Kidney glomerular epithelial cell (primary cell): ENCODE data around the gene GNG7.
"Not testable (repeated sequence)": the region's sequence is repeated elsewhere in the genome, so short reads cannot be mapped to it uniquely, and the experiment has no call there.

Source experiments
- DNase-seq: peaks from one replicate; lab custom pipeline; 2025; lab: John Stamatoyannopoulos, UW

The GNG7 gene

GRCh38 chr19:2641332-2641698, 61.2 kb downstream of the GNG7 start:
- DNase-seq = no peak

DNA sequence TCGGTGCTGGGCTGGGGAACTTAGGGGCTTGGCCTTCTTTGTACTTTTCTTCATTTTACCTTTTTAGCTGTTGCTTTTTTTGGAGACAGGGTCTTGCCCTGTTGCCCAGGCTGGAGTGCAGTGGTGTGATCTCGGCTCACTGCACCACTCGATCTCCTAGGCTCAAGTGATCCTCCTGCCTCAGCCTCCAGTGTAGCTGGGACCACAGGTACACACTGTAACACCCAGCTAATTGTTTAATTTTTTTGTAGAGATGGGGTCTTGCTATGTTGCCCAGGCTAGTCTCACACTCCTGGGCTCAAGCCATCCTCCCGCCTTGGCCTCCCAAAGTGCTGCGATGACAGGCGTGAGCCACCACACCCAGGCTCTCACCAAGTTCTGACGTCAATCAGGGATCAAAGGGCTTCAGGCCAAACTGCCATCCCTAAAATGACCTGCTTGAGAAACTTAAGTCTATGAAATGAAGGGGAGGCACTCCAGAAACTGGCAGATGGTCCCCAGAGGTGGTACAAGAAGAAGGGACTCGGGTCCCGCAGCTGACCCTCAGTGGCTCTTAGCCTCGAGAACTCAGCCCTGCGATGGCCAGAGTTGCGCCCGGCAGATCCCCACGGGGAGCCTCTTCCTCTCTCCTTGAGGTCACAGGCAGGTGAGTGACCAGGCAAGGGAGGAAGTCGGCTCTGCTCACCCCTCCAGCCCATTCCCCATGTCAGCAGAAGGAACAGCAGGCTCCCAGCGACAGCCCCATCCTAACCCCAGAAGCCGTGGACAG, 61.7 kb downstream of the GNG7 start:
- DNase-seq = no peak

DNA sequence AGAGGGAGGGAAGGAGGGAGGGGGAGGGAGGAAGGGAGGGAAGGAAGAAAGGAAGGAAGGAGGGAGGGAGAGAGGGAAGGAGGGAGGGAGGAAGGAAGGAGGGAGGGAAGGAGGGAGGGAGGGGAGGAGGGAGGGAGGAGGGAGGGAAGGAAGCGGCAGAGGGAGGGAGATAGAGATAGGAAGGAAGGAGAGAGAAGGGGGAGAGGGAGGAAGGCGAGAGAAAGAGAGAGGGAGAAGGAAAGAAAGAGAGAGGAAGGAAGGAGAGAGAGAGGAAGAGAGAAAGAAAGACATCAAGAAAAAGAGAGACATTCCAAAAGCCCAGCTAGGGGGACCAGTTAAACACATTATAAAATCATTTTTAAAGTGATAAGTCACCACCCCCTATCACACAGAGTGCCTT, 62.5 kb downstream of the GNG7 start:
- DNase-seq = no peak

DNA sequence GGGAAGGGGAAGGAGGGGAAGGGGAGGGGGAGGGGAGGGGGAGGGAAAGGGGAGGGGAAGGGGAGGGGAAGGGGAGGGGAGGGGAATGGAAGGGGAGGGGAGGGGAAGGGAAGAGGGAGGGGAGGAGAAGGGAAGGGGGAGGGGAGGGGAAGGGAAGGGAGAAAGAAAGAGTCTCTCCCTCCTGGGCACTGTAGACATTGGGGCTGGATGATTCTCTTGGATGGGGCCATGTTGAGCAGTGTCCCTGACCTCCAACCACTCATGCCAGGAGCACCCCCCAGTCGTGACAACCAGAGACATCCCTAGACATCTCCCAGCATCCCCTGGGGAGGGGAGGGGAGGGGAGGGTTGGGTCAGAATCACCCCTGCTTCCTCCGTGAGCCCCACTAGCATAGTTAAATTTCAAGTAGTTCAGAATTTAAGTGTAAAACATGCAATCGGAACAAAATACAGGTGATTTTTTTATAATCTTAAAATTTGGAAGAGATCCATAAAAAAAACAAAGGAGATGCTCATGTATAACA, 64.0 kb downstream of the GNG7 start:
- no peak for DNase-seq

GRCh38 chr19:2636897-2637683, 65.4 kb downstream of the GNG7 start:
- DNase-seq = peak; percentile 8

DNA sequence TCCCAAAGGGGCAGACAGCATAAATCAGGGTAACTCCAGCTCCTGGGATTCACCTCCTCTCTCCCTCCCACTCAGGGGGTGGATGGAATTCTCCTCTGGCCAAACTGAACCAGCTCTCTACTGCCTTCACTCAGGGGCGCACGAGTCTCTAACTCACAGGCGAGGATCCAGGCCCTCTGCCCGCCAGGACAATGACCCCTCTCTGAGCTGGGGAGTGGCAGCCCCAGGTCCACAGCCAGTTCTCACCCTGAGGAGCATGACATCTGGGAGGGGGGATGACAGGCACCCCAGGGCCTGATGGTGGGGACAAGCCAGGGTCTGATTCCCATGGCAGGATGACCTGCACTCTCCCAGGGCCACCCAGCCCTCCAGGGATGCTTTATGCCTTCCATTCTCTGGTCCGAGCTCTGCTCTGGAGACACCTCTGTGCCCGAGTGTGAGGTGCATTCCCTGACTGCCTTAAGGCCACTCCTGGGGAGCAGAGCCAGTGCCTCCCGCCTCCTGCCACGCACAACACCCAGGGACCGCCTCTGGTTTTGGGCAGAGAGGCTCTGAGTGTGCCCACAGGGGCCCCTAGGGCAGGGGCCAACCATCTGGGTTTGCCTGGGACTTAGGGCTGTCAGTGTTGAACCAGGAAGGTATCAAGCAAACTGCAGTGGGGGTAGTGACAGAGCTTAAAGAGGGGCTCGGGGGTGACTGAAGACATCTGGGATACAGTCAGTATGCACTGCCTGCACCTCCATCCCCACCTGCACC, 66.2 kb downstream of the GNG7 start:
- no peak for DNase-seq

DNA sequence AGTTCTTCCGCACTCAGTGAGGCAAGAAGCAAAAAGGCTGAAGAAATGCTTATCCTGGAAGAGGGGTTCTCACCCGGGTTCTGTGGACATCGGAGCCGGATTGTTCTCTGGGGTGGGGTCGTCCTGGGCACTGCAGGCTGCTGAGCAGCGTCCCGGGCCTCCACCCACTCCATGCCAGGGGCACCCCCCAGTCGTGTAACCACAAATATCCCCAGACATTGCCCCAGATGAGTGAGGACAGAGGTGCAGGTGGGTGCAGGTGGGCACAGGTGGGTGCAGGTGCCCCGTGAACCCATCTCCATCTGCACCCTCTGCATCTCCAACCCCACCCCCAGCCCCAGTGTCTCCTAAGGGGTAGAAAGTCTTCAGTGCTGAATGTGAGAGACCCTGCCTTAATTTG, 67.5 kb downstream of the GNG7 start:
- no peak for DNase-seq

DNA sequence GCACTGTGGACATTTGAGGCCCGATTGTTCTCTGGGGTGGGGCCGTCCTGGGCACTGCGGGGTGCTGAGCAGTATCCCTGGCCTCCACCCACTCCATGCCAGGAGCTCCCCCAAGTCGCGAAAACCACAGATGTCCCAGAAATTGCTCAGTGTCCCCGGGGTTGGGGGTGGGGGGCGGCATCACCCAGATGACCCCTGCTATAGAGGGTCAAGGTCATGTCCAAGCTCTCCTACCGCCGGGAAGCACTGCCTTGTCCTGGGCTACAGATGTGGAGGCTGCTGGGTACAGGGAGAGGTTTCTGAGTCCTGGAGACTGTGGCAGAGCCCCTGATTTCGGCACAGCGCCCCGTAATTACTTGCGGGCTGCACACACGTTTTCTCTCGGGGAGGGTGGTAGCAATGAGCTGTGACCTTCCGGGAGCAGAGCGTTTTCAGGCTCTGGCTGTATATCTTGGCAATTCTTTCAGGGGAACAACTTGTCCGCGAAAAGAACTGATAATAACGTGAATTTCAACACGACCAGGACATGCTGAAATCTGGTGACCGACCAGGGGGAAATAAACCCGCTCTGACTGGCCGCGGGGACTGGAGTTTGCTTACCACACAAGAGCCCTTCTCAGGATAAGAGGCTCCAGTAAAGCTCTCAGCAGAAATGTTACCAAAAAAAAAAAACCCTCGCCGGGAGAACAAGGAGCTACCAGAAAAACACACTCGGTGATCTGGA, 68.1 kb downstream of the GNG7 start:
- no peak for DNase-seq

GRCh38 chr19:2633693-2634075, 68.8 kb downstream of the GNG7 start:
- no peak for DNase-seq

DNA sequence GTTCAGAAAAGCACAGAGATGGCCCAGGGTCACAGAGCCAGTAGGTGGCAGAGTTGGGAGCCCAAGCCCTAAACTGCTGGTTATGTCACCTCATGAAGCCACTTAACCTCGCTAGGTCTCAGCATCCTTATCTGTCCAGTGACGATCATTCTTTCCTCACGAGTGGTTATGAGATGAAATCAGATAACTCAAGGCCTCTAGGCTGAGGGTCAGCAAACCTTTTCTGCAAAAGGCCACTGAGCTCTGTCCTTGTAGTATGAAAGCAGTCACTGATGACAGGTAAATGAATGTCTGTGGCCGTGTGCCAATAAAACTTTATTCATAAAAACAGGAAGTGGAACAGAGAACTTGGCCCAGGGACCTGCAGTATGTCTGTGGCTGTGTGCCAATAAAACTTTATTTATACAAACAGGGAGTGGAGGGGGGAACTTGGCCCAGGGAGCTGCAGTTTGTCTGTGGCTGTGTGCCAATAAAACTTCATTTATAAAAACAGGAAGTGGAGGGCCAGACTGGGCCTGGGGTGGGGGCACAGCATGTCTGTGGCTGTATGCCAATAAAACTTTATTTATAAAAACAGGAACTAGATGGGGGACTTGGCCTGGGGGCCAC, 71.2 kb downstream of the GNG7 start:
- no peak for DNase-seq

DNA sequence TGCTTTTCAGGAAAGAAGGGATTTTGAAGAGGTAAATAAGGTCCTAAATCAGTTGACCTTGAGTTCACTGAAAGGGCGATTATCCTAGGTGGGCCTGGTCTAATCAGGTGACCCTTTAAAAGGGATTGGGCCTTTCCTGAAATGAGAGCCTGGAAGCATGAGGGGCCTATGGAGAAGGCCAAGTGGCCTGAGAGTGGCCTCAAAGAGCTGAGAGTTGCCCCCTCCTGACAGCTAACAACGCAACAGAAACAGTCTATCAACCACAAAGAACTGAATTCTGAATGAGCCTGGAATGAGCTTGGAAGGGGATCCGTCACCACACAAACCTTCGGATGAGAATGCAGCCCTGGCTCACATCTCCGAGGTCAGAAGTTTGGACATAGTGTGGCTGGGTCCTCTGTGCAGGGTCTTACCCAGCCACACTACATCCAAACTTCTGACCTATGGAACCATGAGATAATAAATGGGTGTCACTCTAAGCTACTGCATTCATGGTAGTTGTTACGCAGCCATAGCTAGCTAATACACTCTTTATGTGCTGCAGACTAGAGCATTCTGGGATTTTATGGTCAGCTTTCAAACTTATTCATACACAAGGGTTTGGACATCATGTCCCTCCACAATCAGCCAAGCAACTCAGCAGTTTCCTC, 72.0 kb downstream of the GNG7 start:
- no peak for DNase-seq

DNA sequence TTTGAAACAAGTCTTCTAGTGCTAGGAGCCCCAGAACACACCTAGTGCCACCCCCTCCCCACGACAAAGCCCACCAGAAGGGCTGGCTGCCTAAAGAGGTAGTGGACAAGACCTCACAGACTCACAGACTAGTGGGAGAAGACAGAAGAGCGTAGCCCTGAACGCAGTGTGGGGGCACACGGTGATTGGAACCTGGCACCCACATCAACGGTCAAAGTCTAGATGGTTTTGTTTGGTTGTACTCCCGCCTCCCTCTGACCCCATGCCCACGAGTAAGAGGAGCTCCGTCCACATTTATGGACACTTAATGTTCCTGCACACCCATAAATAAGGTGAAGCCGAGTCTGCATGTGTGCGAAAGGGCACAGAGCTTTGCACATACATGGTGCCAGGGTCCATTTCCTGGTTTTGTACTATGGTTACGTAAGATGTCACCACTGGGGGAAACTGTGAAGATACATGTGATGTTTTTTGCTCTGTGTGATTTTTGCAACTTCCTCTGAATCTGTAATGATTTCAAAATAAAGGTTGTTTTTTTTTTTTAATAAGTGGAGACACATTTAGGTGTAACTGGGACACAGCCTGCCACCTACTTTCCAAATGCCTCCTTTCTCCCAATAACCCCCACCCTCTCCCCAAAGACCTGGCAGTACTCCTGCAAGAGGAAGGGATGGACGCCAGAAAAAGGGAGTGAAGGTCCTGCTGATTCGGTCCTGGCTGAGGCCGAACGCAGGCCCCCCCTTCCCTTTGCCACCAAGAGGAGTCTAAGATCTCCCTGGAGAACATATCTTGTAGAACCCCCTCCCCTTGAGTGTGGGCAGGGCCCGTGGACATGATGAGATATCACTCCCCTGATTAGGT, 72.8 kb downstream of the GNG7 start:
- no peak for DNase-seq

DNA sequence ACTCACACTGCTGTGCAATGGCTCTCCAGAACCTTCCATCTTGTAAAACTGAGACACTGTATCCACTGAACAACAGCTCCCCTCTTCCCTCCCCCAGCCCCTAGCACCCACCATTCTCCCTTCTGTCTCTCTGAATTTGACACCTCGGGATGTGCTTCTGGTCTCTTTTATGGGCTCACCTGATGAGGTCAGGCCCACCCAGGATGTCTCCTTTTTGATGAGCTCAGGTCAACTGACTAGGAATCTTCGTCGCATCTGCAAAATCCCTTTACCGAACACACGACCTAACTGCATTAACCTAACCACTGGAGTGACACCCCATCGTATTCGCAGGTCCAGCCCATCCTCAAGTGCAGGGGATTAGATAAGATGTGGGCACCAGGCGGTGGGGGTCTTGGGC, 73.9 kb downstream of the GNG7 start:
- no peak for DNase-seq

DNA sequence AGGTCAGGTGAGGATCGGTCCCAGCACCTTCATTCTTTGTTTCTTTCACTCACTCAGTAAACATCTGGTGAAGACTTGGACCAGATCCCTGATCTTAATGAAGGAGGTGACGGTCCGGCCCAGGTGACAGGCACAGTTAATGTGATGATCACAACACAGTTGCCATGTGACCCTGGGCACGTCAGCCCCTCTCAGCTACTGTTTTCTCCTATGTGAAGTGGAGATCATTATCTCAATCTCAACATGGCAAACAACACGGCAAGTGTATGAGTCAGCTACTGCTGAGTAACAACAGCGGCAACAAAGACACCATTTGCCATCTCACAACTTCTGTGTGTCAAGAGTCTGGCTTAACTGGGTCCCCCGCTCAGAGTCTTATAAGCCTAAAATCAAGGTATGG, 74.6 kb downstream of the GNG7 start:
- DNase-seq = no peak

GRCh38 chr19:2627319-2627829, 75.1 kb downstream of the GNG7 start:
- peak; percentile 99 for DNase-seq

DNA sequence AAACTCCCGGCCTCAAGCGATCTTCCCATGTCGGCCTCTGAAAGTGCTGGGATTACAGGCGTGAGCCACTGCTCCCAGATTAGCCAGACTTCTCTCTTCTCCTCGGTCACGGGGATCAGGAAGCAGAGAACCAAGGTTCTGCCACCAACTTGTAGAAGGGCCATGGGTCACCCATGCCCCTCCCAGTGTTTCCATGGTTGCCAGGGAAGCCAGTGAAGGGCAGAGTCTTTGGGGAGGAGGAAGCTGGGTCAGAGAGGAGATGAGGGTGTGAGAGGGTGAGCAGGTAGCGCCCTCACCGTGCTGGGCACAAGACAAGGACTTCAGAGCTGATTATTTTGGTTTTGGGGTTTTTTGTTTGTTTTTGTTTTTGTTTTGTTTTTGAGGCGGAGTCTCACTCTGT, 77.1 kb downstream of the GNG7 start:
- no peak for DNase-seq

GRCh38 chr19:2624537-2625091, 77.9 kb downstream of the GNG7 start:
- no peak for DNase-seq

GRCh38 chr19:2623798-2624197, 78.7 kb downstream of the GNG7 start:
- DNase-seq = no peak

DNA sequence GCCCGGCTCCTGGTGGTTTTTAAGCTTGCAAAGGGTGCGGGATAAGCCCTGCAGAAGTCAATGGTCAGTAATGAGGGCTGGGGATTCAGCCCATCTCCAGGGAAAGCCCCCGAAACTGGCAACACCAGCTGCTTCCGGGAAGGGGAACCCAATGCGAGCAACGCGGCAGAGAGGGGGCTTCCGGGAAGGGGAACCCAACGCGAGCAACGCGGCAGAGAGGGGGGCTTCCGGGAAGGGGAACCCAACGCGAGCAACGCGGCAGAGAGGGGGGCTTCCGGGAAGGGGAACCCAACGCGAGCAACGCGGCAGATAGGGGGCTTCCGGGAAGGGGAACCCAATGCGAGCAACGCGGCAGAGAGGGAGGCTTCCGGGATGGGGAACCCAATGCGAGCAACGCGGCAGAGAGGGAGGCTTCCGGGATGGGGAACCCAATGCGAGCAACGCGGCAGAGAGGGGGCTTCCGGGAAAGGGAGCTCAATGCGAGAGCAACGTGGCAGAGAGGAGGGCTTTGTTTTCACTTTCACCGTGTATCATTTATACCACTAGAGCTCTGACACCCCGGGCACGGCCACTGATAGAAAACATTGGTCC, 80.0 kb downstream of the GNG7 start:
- not testable (repeated sequence) for DNase-seq
